GM18502 (cell line): ENCODE measurements around the gene SPOP.
"Not testable (repeated sequence)": the region's sequence is repeated elsewhere in the genome, so short reads cannot be mapped to it uniquely, and the experiment has no call there.

Experiments
- ATAC-seq: cut with Tn5 transposase; IDR thresholded peaks from one replicate; pipeline ENCODE4 v1.9.1; 2021; ENCODE audit warnings: mild to moderate bottlenecking; ENCODE audit not compliant: unreplicated experiment, poor library complexity

SPOP gene

GRCh38 chr17:49664706-49665211, 13.1 kb downstream of the SPOP start:
- ATAC-seq: no peak

- ATAC-seq: no peak
Measured at GRCh38 chr17:49659661-49660382, 18.1 kb downstream of the SPOP start.

GRCh38 chr17:49656247-49656646, 21.6 kb downstream of the SPOP start:
- no peak for ATAC-seq

- ATAC-seq: no peak
Measured at GRCh38 chr17:49647256-49647585, 30.7 kb downstream of the SPOP start.

- no peak for ATAC-seq
Measured at GRCh38 chr17:49646391-49647255, 31.3 kb downstream of the SPOP start.

GRCh38 chr17:49646056-49646390, 31.9 kb downstream of the SPOP start:
- not testable (repeated sequence) for ATAC-seq

GRCh38 chr17:49645654-49646053, 32.2 kb downstream of the SPOP start:
- no peak for ATAC-seq

- ATAC-seq: no peak
Measured at GRCh38 chr17:49640556-49640955, 37.3 kb downstream of the SPOP start.

- no peak for ATAC-seq
Measured at GRCh38 chr17:49638818-49639217, 39.1 kb downstream of the SPOP start.

- no peak for ATAC-seq
Measured at GRCh38 chr17:49637739-49638138, 40.2 kb downstream of the SPOP start.

- ATAC-seq: no peak
Measured at GRCh38 chr17:49637050-49637449, 40.8 kb downstream of the SPOP start.

GRCh38 chr17:49635121-49635520, 42.8 kb downstream of the SPOP start:
- ATAC-seq: no peak

- no peak for ATAC-seq
Measured at GRCh38 chr17:49634485-49634860, 43.4 kb downstream of the SPOP start.

GRCh38 chr17:49633762-49634484, 44.0 kb downstream of the SPOP start:
- ATAC-seq: no peak

GRCh38 chr17:49633250-49633649, 44.6 kb downstream of the SPOP start:
- no peak for ATAC-seq

GRCh38 chr17:49632201-49632600, 45.7 kb downstream of the SPOP start:
- ATAC-seq: no peak

- ATAC-seq: no peak
Measured at GRCh38 chr17:49631496-49631895, 46.4 kb downstream of the SPOP start.

- ATAC-seq: no peak
Measured at GRCh38 chr17:49630113-49630900, 47.6 kb downstream of the SPOP start.

- ATAC-seq: no peak
Measured at GRCh38 chr17:49629447-49629846, 48.5 kb downstream of the SPOP start.

GRCh38 chr17:49624896-49625295, 53.0 kb downstream of the SPOP start:
- no peak for ATAC-seq
